Natural killer cell (primary cell): ENCODE results near the gene CACNA1A. TPM values are rescaled to one million over a fixed set of nuclear protein-coding genes. Genes with fewer than 3 reads are reported as not detected.

Experiments
- ATAC-seq, 3 donors: fragments of 150-1000 bp in 2 of 3; fragments of 200-7000 bp in 1 of 3; cut with Tn5 transposase; 1 replicate in 1 of 3; 2 replicates in 2 of 3; pipeline ENCODE4 v1.10.0; 2021; ENCODE audit warnings: mild to moderate bottlenecking in 2 of 3, moderate library complexity in 2 of 3
- DNase-seq, 2 donors: peaks; one replicate each; pipeline versions ENCODE4 v3.0.0 to v3.0.0-alpha.2; 2013 to 2021; ENCODE audit warnings: mixed read lengths in 1 of 2
- H3K27ac ChIP-seq: one replicate; pipeline ENCODE4 v1.5.1; 2013; ENCODE audit warnings: mild to moderate bottlenecking, low read length
- H3K27me3 ChIP-seq: one replicate; pipeline ENCODE4 v1.6.1; 2013; ENCODE audit warnings: low read length; ENCODE audit not compliant: control insufficient read depth, insufficient read depth
- H3K36me3 ChIP-seq: one replicate; pipeline ENCODE4 v1.6.1; 2013; ENCODE audit warnings: low read length; ENCODE audit not compliant: control insufficient read depth, insufficient read depth
- H3K4me1 ChIP-seq: one replicate; pipeline ENCODE4 v1.6.1; 2013; ENCODE audit warnings: low read length; ENCODE audit not compliant: control insufficient read depth, insufficient read depth
- H3K4me3 ChIP-seq: one replicate; pipeline ENCODE4 v1.5.1; 2013; ENCODE audit warnings: low read length
- H3K9me3 ChIP-seq: one replicate; pipeline ENCODE4 v1.6.1; 2013; ENCODE audit warnings: low read length; ENCODE audit not compliant: control insufficient read depth, insufficient read depth
- H3K27ac Mint-ChIP-seq, 2 donors: one replicate each; pipeline ENCODE4 v1.8.0; 2022; ENCODE audit warnings: mild to moderate bottlenecking in 2 of 2, mixed read lengths in 2 of 2, moderate library complexity in 1 of 2
- H3K27me3 Mint-ChIP-seq, 2 donors: one replicate each; pipeline ENCODE4 v1.8.0; 2022; ENCODE audit warnings: low read depth in 2 of 2, mixed read lengths in 2 of 2
- H3K36me3 Mint-ChIP-seq: one replicate; pipeline ENCODE4 v1.8.0; 2022; ENCODE audit warnings: mixed read lengths
- H3K4me1 Mint-ChIP-seq, 2 donors: one replicate each; pipeline ENCODE4 v1.8.0; 2022; ENCODE audit warnings: mixed read lengths in 2 of 2
- H3K4me3 Mint-ChIP-seq: one replicate; pipeline ENCODE4 v1.8.0; 2022; ENCODE audit warnings: mild to moderate bottlenecking, moderate library complexity, mixed read lengths
- H3K9me3 Mint-ChIP-seq, 2 donors: one replicate each; pipeline ENCODE4 v1.8.0; 2022; ENCODE audit warnings: mixed read lengths in 2 of 2
- CTCF ChIP-seq: fragments of 200-600 bp; IDR thresholded peaks from one replicate; pipeline ENCODE4 v1.8.0; 2022; ENCODE audit warnings: antibody characterized with exemption
- WGBS: methylation state at CpG from one replicate; pipeline ENCODE4 v1.1.7; 2013; ENCODE audit warnings: missing lambda C conversion rate; ENCODE audit not compliant: insufficient coverage; 5-methylcytosine and 5-hydroxymethylcytosine counted together
- intact Hi-C: fragments of 100-400 bp; cut with micrococcal nuclease; formaldehyde crosslinking; loops from one replicate; pipeline ENCODE4 v1.14.2; 2022
- total RNA-seq, 4 donors: library from RNA; stranded (reverse); fragments of 120-200 nt in 1 of 4; gene quantifications; one replicate each; pipeline versions ENCODE4 v1.2.3 to v1.2.4, GENCODE V29; 2013 to 2022

CACNA1A gene
- total RNA-seq, 3 donors from 2014 or later (not counting 1 experiment from before 2014, with no cell fraction given), result 0.59 to 0.85 (median 0.75) TPM

- DNase-seq, result no peak
- Histone ChIP-seq H3K9me3 (peaks cover 5% of the 10 kb centered on the region), H3K36me3 (no peaks in the 10 kb centered on the region), H3K27me3 (peaks cover 2% of the 10 kb centered on the region), H3K27ac (no peak overlapping the region), H3K4me1 (no peaks in the 10 kb centered on the region), H3K4me3 (no peak overlapping the region)
- WGBS, result 71% methylated on average over 4 of the region's 4 CpGs
- Mint-ChIP-seq H3K36me3 (no peaks in the 10 kb centered on the region), H3K4me1 (no peaks in the 10 kb centered on the region), H3K27me3 (peaks cover 0 to 6% of the 10 kb centered on the region in 2 donors), H3K27ac (no peak overlapping the region), H3K4me3 (no peak overlapping the region), H3K9me3 (no peaks in the 10 kb centered on the region)
- ATAC-seq, result no peak
- no peak for TF ChIP-seq CTCF
- intact Hi-C loops, result no loop called here
These were observed 238.4 kb downstream of the CACNA1A start for GRCh38 chr19:13267889-13268288.

GRCh38 chr19:13267131-13267530 is 239.1 kb downstream of the CACNA1A start:
- no peak for DNase-seq
- intact Hi-C loops, result no loop called here
- TF ChIP-seq CTCF, result no peak
- H3K36me3 Mint-ChIP-seq, result no peaks in the 10 kb centered on the region
- Histone ChIP-seq H3K4me1 (no peaks in the 10 kb centered on the region), H3K36me3 (no peaks in the 10 kb centered on the region), H3K27me3 (peaks cover 2% of the 10 kb centered on the region), H3K4me3 (no peak overlapping the region), H3K9me3 (peaks cover 5% of the 10 kb centered on the region), H3K27ac (no peak overlapping the region)
- 92% methylated on average over 15 of the region's 15 CpGs for WGBS
- H3K27ac Mint-ChIP-seq, result no peak overlapping the region
- no peak for ATAC-seq
- H3K4me3 Mint-ChIP-seq, result no peak overlapping the region
- peaks cover 0 to 9% of the 10 kb centered on the region in 2 donors for H3K27me3 Mint-ChIP-seq
- no peaks in the 10 kb centered on the region for H3K4me1 Mint-ChIP-seq
- H3K9me3 Mint-ChIP-seq, result no peaks in the 10 kb centered on the region

GRCh38 chr19:13262450-13262849 is 243.8 kb downstream of the CACNA1A start:
- 71% methylated on average over 8 of the region's 8 CpGs for WGBS

More at GRCh38 chr19:13262450-13262849, 243.8 kb downstream of the CACNA1A start:
- intact Hi-C loops, result loop anchor here (1.0 kb wide), 2 partner anchors 68 to 284 kb away; no protein-coding TSS in a partner anchor
- Mint-ChIP-seq H3K9me3 (no peaks in the 10 kb centered on the region), H3K27me3 (peaks cover 8 to 20% of the 10 kb centered on the region in 2 donors), H3K4me3 (no peak overlapping the region), H3K27ac (no peak overlapping the region), H3K4me1 (no peaks in the 10 kb centered on the region), H3K36me3 (no peaks in the 10 kb centered on the region)
- peaks cover 2% of the 10 kb centered on the region for H3K27me3 ChIP-seq
- DNase-seq (peak in 1 of 2 donors; percentile 77), ATAC-seq (peak; percentile 50 to 72 (median 68))
- peaks cover 3% of the 10 kb centered on the region for H3K4me1 ChIP-seq
- no peaks in the 10 kb centered on the region for H3K9me3 ChIP-seq
- no peak overlapping the region for H3K27ac ChIP-seq
- no peaks in the 10 kb centered on the region for H3K36me3 ChIP-seq
- H3K4me3 ChIP-seq, result no peak overlapping the region
- peak; percentile 73 for TF ChIP-seq CTCF
